Neuronal stem cell (in vitro differentiated cells): ENCODE data around the gene SH2D3A.

Experiments used
- DNase-seq: peaks from one replicate; pipeline ENCODE4 v3.0.0-alpha.2; 2013; ENCODE audit warnings: low spot score
- H2AFZ ChIP-seq: one replicate; pipeline ENCODE4 v1.6.1; 2013; ENCODE audit warnings: mild to moderate bottlenecking, low read length, inconsistent platforms
- H2AK5ac ChIP-seq: 2 replicates; pipeline ENCODE4 v1.6.1; 2013; ENCODE audit warnings: low read depth, mild to moderate bottlenecking, inconsistent platforms, low read length, moderate library complexity, mixed read lengths
- H2BK120ac ChIP-seq: 2 replicates; pipeline ENCODE4 v1.6.1; 2013; ENCODE audit warnings: low read depth, mild to moderate bottlenecking, inconsistent platforms, low read length, moderate library complexity, mixed read lengths
- H2BK12ac ChIP-seq: one replicate; pipeline ENCODE4 v1.6.1; 2013; ENCODE audit warnings: low read length, inconsistent platforms
- H2BK15ac ChIP-seq: 2 replicates; pipeline ENCODE4 v1.6.1; 2013; ENCODE audit warnings: mild to moderate bottlenecking, low read length, inconsistent platforms, mixed read lengths
- H2BK5ac ChIP-seq: one replicate; pipeline ENCODE4 v1.6.1; 2013; ENCODE audit warnings: inconsistent platforms, mild to moderate bottlenecking, low read length, moderate library complexity
- H3K14ac ChIP-seq: one replicate; pipeline ENCODE4 v1.6.1; 2013; ENCODE audit warnings: low read length, inconsistent platforms
- H3K18ac ChIP-seq: 2 replicates; pipeline ENCODE4 v1.6.1; 2013; ENCODE audit warnings: low read length, inconsistent platforms
- H3K23ac ChIP-seq: 2 replicates; pipeline ENCODE4 v1.6.1; 2013; ENCODE audit warnings: low read depth, mild to moderate bottlenecking, mixed read lengths, low read length, inconsistent platforms; ENCODE audit not compliant: poor library complexity
- H3K27ac ChIP-seq: replicated peaks from 3 replicates; pipeline ENCODE4 v1.5.1; 2013; ENCODE audit warnings: low read length, inconsistent platforms
- H3K27me3 ChIP-seq, 3 experiments: 2 replicates each; pipeline ENCODE4 v1.6.1; 2013; ENCODE audit warnings: low read length in 3 of 3, mild to moderate bottlenecking in 2 of 3, inconsistent platforms in 1 of 3, low read depth in 1 of 3, mixed read lengths in 1 of 3, moderate library complexity in 1 of 3; ENCODE audit not compliant: control insufficient read depth in 3 of 3, insufficient read depth in 3 of 3
- H3K36me3 ChIP-seq, 2 donors: replicated peaks in 1 of 2; 2 replicates each; pipeline ENCODE4 v1.6.1; 2013; ENCODE audit warnings: low read length in 2 of 2; ENCODE audit not compliant: control insufficient read depth in 2 of 2, insufficient read depth in 2 of 2
- H3K4ac ChIP-seq: 2 replicates; pipeline ENCODE4 v1.6.1; 2013; ENCODE audit warnings: inconsistent platforms, mild to moderate bottlenecking, low read length, moderate library complexity
- H3K4me1 ChIP-seq, 2 donors: 1 replicate in 1 of 2; 2 replicates in 1 of 2; pipeline ENCODE4 v1.6.1; 2013; ENCODE audit warnings: low read length in 2 of 2, low read depth in 1 of 2; ENCODE audit not compliant: control insufficient read depth in 2 of 2, insufficient read depth in 1 of 2
- H3K4me2 ChIP-seq: one replicate; pipeline ENCODE4 v1.6.1; 2013; ENCODE audit warnings: mild to moderate bottlenecking, low read length, inconsistent platforms; ENCODE audit not compliant: insufficient read depth, poor library complexity, severe bottlenecking
- H3K4me3 ChIP-seq, 2 donors: 2 replicates each; pipeline ENCODE4 v1.5.1; 2013; ENCODE audit warnings: low read length in 2 of 2, mild to moderate bottlenecking in 2 of 2, inconsistent platforms in 1 of 2, moderate library complexity in 1 of 2
- H3K79me1 ChIP-seq: one replicate; pipeline ENCODE4 v1.6.1; 2013; ENCODE audit warnings: low read depth, mild to moderate bottlenecking, inconsistent platforms, low read length, moderate library complexity
- H3K9ac ChIP-seq: one replicate; pipeline ENCODE4 v1.6.1; 2013; ENCODE audit warnings: mild to moderate bottlenecking, low read depth, low read length, inconsistent platforms; ENCODE audit not compliant: poor library complexity
- H3K9me3 ChIP-seq, 2 donors: replicated peaks in 1 of 2; 2 replicates each; pipeline versions ENCODE3 to v1.6.1; 2013; ENCODE audit warnings: low read length in 2 of 2, mild to moderate bottlenecking in 2 of 2, inconsistent platforms in 1 of 2, low read depth in 1 of 2, mixed read lengths in 1 of 2, moderate library complexity in 1 of 2; ENCODE audit not compliant: control insufficient read depth in 2 of 2, insufficient read depth in 1 of 2
- H4K8ac ChIP-seq: one replicate; pipeline ENCODE4 v1.6.1; 2013; ENCODE audit warnings: low read depth, mild to moderate bottlenecking, inconsistent platforms, low read length, moderate library complexity
- H4K91ac ChIP-seq: one replicate; pipeline ENCODE4 v1.6.1; 2013; ENCODE audit warnings: low read length, low read depth, mild to moderate bottlenecking, inconsistent platforms; ENCODE audit not compliant: poor library complexity
- WGBS, 2 donors: extraction: QIAGEN DNeasy Blood & Tissue Kit; methylation state at CpG; one replicate each; pipeline ENCODE4 v1.1.7; 2013; ENCODE audit warnings: missing lambda C conversion rate in 2 of 2, mixed read lengths in 1 of 2; ENCODE audit not compliant: insufficient read length in 2 of 2, insufficient replicate concordance in 1 of 2; ENCODE audit errors: extremely low coverage in 2 of 2; 5-methylcytosine and 5-hydroxymethylcytosine counted together

Gene SH2D3A

DNA sequence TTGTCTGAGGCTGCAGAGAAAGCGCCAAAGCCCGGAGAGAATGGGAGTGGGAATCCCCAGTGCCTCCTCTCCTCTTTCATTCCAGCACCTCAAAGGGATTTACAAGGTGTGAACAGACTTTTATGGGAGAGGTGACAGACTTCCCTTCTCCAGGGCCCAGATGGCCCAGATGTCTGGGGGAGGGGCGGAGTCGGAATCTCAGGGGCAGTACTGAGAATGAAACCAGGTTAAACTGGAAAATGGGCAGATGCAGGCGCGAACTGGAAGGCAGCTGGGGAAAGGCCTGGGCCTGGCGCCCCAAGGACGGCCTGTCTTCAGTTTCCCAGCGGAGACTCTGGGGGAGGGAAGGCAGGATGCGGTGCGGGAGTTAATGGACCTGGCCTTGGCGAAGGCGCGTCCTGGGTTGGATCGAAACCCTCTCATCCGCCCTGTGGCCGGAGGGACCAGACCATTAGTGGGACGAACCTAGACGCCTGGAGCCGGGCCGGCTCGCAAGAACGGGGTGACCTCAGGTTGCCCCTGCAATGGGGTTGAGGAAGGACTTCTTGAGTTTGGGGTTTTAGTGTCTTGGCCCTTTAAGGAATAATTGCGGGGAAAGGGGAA lies 28.3 kb downstream of the SH2D3A start:
- Histone ChIP-seq H3K23ac (peak overlapping the region; percentile 97), H3K18ac (peak overlapping the region; percentile 89), H3K79me1 (peaks cover 2% of the 10 kb centered on the region), H3K4ac (no peak overlapping the region), H4K8ac (no peak overlapping the region), H3K9me3 (no peaks in the 10 kb centered on the region), H3K4me1 (peaks cover 27 to 31% of the 10 kb centered on the region in 2 donors), H4K91ac (no peak overlapping the region), H2BK12ac (peak overlapping the region; percentile 92), H3K4me2 (peak overlapping the region; percentile 46), H2AFZ (peak overlapping the region; percentile 90), H3K27me3 (no peaks in the 10 kb centered on the region), H2BK120ac (peak overlapping the region; percentile 92), H3K9ac (peak overlapping the region; percentile 1), H3K27ac (peak overlapping the region; percentile 32), H3K36me3 (peaks cover 0 to 2% of the 10 kb centered on the region in 2 donors), H3K14ac (no peak overlapping the region), H3K4me3 (peak overlapping the region; percentile 45 to 72), H2BK5ac (peak overlapping the region; percentile 76), H2AK5ac (peak overlapping the region; percentile 91), H2BK15ac (peak overlapping the region; percentile 97)
- WGBS, 2 donors, result no CpG with 5 or more reads among the region's 24 CpGs
- DNase-seq, result no peak

DNA sequence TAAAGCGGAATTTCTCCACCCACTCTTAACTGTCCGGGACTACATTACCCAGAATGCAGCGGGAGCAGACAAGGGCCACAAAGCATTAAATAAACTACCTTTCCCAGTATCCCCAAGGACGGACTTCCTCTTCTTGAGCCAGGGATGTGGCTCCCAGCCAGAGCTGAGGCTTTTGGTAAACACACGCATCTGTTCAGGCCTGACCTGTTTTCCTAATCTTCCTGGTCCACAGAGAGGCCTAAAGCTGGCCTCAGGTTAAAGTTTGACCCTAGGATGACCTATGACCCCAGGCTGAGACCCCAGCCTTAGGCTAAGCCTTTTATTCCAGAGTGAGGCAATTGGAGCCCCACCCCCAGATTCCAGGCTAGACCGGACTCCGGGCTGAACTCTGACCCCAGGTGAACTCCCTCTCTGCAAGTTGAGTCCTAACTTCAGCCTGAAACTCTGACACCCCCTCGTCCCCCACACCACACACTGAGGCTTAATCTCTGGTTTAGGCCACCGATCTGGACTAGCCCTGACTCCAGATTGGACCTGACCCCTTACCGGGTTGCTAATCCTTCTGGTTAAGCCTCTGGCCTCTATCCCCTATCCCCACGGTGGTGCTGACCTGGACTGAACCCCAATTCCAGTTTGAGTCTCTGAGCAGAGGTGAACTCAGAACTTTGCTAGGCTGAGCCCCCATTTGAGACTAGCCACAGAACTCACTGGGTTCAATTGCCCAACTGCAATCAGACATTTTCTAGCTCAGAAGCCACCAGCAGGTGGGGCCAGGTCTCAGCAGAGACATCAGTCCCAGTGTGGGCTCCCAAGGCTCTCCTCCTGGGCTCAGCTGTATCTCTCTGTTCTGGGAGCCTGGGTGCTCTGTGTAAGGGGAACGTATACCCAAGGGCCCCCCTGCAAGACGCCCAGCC lies 29.1 kb downstream of the SH2D3A start:
- H2BK15ac ChIP-seq, result no peak overlapping the region
- H3K18ac ChIP-seq, result peak overlapping the region; percentile 72
- no peak overlapping the region for H3K4ac ChIP-seq
- H2AFZ ChIP-seq, result peak overlapping the region; percentile 90
- DNase-seq, result peak; percentile 59
- H3K27ac ChIP-seq, result peak overlapping the region; percentile 32
- WGBS, 2 donors, result no CpG with 5 or more reads among the region's 13 CpGs
- no peak overlapping the region for H3K9ac ChIP-seq
- H3K79me1 ChIP-seq, result peaks cover 3% of the 10 kb centered on the region
- H3K36me3 ChIP-seq, result peaks cover 0 to 2% of the 10 kb centered on the region in 2 donors
- H4K91ac ChIP-seq, result no peak overlapping the region
- peak overlapping the region in 1 of 2 donors; percentile 48 for H3K4me3 ChIP-seq
- H3K14ac ChIP-seq, result no peak overlapping the region
- peaks cover 22 to 24% of the 10 kb centered on the region in 2 donors for H3K4me1 ChIP-seq
- H2AK5ac ChIP-seq, result peak overlapping the region; percentile 91
- H3K23ac ChIP-seq, result no peak overlapping the region
- H2BK12ac ChIP-seq, result no peak overlapping the region
- H3K27me3 ChIP-seq, result no peaks in the 10 kb centered on the region
- H3K9me3 ChIP-seq, result no peaks in the 10 kb centered on the region
- peak overlapping the region; percentile 41 for H3K4me2 ChIP-seq
- H2BK5ac ChIP-seq, result peak overlapping the region; percentile 76
- no peak overlapping the region for H4K8ac ChIP-seq
- no peak overlapping the region for H2BK120ac ChIP-seq

DNA sequence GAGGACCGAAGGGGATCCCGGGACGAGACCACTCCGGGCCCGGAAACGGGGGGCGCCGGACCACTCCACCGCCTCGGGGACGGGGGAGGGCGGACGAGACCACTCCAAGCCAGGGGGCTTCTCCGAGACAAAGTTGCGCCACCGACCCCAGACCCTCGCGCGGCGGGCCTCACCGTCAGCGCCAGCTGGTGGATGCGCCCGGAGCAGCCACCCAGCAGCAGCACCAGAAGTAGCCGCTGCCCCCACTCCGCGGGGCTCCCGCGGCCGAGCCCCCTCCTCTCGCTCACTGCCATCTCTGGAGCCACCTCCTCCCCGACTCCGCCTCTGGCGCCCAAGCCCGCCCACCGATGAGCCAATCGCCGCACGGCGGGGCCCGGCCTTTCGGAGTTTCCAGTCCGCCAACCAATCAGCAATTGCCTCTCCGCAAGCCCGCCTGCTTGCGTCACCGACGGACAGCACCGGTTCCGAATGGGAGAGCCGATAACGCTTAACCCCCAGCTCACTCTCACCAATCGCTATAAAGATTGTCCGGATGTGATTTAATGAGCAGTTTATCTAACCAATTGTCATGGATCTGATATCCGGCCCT lies 29.9 kb downstream of the SH2D3A start, which contains the start of gene GPR108:
Gene GPR108 (minus strand): TSS at position 297 of the 589 bp plus-strand sequence. CDS start 4 bp downstream, at position 293.
- no peak within 1 kb of the TSS for H2BK15ac ChIP-seq
- H2AFZ ChIP-seq, result peak within 1 kb of the TSS; percentile 98
- no peak within 1 kb of the TSS for H4K8ac ChIP-seq
- peaks cover 2 to 4% of the 10 kb centered on the region in 2 donors for H3K36me3 ChIP-seq
- no CpG with 5 or more reads among the region's 55 CpGs for WGBS, 2 donors
- peak within 1 kb of the TSS; percentile 69 to 84 for H3K4me3 ChIP-seq
- H3K4ac ChIP-seq, result no peak within 1 kb of the TSS
- H3K4me1 ChIP-seq, result peaks cover 17 to 19% of the 10 kb centered on the region in 2 donors
- peak; percentile 100 for DNase-seq
- H3K4me2 ChIP-seq, result peak within 1 kb of the TSS; percentile 71
- no peaks in the 10 kb centered on the region for H3K27me3 ChIP-seq
- no peaks in the 10 kb centered on the region for H3K9me3 ChIP-seq
- H3K9ac ChIP-seq, result peak within 1 kb of the TSS; percentile 94
- no peak within 1 kb of the TSS for H2AK5ac ChIP-seq
- H3K23ac ChIP-seq, result peak within 1 kb of the TSS; percentile 87
- peak within 1 kb of the TSS; percentile 99 for H3K27ac ChIP-seq
- no peak within 1 kb of the TSS for H3K14ac ChIP-seq
- H4K91ac ChIP-seq, result no peak within 1 kb of the TSS
- peak within 1 kb of the TSS; percentile 85 for H2BK5ac ChIP-seq
- no peak within 1 kb of the TSS for H2BK12ac ChIP-seq
- peaks cover 3% of the 10 kb centered on the region for H3K79me1 ChIP-seq
- no peak within 1 kb of the TSS for H2BK120ac ChIP-seq
- H3K18ac ChIP-seq, result peak within 1 kb of the TSS; percentile 100
